ENCODE measurements around the gene MS4A15. TPM values are rescaled to one million over a fixed set of nuclear protein-coding genes. Genes with fewer than 3 reads are reported as not detected.

MS4A15 gene
- total and polyA plus RNA-seq, 10 of the 15 experiments (the other 5 are each of a cell fraction or from before 2014, with no cell fraction given) = 0.05 to 0.84 (median 0.45) TPM

DNA sequence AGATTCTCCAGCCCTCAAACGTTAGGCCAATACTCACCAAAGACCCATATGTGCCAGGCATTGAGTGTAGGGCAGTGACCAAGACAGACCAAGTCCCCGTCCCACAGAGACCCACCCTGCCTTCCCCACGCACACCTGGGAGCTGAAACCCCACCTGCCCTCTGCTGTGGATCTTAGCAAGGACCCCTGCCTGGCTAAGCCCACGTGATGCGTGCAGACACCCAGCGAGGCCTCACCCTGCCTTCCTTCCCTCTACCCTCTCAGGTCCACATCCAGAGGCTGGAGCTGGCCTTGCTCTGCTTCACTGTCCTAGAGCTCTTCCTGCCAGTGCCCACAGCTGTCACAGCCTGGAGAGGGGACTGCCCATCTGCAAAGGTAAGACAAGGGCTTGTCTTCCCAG, 38.6 kb downstream of the MS4A15 start:
- TF ChIP-seq STAT1 (conservative IDR thresholded peaks at IDR 0.05) = no peak
- TF ChIP-seq SREBF1 (IDR thresholded peaks at IDR 0.05; ENCODE audit: low read length) = no peak
- TF ChIP-seq CHD1 (IDR thresholded peaks at IDR 0.05; ENCODE audit: low read depth, low read length) = no peak
- Histone ChIP-seq H4K20me1 (ENCODE audit: control insufficient read depth, insufficient read depth) (no peaks in the 10 kb centered on the region), H3K4me2 (ENCODE audit: control insufficient read depth, insufficient read depth) (no peak overlapping the region), H3K79me2 (ENCODE audit: control insufficient read depth, insufficient read depth, low read length) (no peaks in the 10 kb centered on the region), H3K9ac (ENCODE audit: control insufficient read depth, insufficient read depth, low read length) (no peak overlapping the region), H3K9me3 (replicated peaks; ENCODE audit: control insufficient read depth, insufficient read depth, low read length) (no peaks in the 10 kb centered on the region; the same call in 2 of the 3 replicates), H3K4me3 (no peak overlapping the region), H3K4me1 (ENCODE audit: control insufficient read depth, insufficient read depth, low read length) (no peaks in the 10 kb centered on the region), H3K36me3 (ENCODE audit: control insufficient read depth in 2 of 2, insufficient read depth in 2 of 2, low read length in 1 of 2) (no peaks in the 10 kb centered on the region), H3K27me3 (replicated peaks in 1 of 2; ENCODE audit: control insufficient read depth in 2 of 2, insufficient read depth in 2 of 2, low read length in 1 of 2) (no peaks in the 10 kb centered on the region; a peak in 1 of 4 replicates), H3K27ac (ENCODE audit: control insufficient read depth, insufficient read depth) (no peak overlapping the region), H2AFZ (ENCODE audit: control insufficient read depth, low read depth, low read length) (no peak overlapping the region)
- intact Hi-C loops (cut with micrococcal nuclease; ENCODE audit: unreplicated experiment) (no loop called here), in situ Hi-C loops (cut with MboI) (no loop called here)
- CTCF ChIA-PET = interaction anchor here (0.5 kb wide), 1 partner anchor 20 kb away, joined by 3 read pairs; no protein-coding TSS in a partner anchor
- ATAC-seq (no peak), DNase-seq (ENCODE audit: low read depth, low spot score) (no peak), FAIRE-seq (no peak)
- SMC1A ChIA-PET (ENCODE audit: uncharacterized antibody, unreplicated experiment) = no interaction called here
- POLR2A ChIA-PET = interaction anchor here (0.6 kb wide), 1 partner anchor 596 kb away, joined by 3 read pairs; no protein-coding TSS in a partner anchor
- WGBS (ENCODE audit: insufficient coverage, insufficient replicate concordance, low lambda C conversion rate, missing lambda C conversion rate) = 16% methylated on average over 6 of the region's 6 CpGs
- no TSS peak for BruUV-seq (replicated peaks)
- RAD21 ChIA-PET (ENCODE audit: unreplicated experiment) = no interaction called here

DNA sequence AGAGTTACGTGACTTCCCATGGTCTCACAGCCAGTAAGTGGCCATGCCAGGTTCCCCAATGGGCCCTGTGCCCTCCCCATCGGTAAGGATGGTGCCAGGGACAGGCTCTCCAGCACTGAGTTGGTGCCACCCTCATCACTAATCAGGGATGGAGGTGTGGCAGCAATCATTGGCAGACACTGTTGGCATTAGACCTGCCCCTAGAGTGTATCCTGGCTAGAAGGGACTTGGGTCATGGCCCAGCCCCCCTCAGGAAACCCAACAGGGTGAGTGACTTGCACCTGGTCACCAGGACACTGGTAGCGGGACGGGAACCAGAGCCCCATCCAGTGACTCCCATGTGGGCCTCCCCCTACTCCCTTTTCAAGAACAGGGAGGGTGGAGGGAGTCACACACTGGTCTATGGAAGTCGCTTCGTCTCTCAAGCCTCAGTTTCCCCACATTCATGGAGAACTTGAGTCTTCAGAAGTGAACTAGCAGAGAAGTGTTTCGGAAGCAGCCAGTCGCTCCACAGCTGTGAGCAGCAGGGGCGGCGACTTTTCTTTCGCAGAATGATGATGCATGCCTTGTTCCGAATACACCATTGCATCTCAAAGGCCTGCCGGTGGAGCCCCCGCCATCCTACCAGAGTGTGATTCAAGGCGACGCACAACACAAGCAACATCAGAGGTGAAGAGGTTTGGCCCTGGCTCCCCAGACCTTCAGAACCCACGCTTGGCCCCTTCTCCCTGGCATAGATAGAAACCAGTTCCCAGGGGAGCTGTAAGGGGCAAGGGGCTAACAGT, 41.4 kb downstream of the MS4A15 start:
- BruUV-seq (replicated peaks) = no TSS peak
- Histone ChIP-seq H3K36me3 (ENCODE audit: control insufficient read depth in 2 of 2, insufficient read depth in 2 of 2, low read length in 1 of 2) (no peaks in the 10 kb centered on the region), H3K4me3 (no peak overlapping the region), H3K4me2 (ENCODE audit: control insufficient read depth, insufficient read depth) (no peak overlapping the region), H3K9ac (ENCODE audit: control insufficient read depth, insufficient read depth, low read length) (no peak overlapping the region), H3K27me3 (replicated peaks in 1 of 2; ENCODE audit: control insufficient read depth in 2 of 2, insufficient read depth in 2 of 2, low read length in 1 of 2) (no peaks in the 10 kb centered on the region; a peak in 1 of 4 replicates), H3K4me1 (ENCODE audit: control insufficient read depth, insufficient read depth, low read length) (no peaks in the 10 kb centered on the region), H3K79me2 (ENCODE audit: control insufficient read depth, insufficient read depth, low read length) (no peaks in the 10 kb centered on the region), H4K20me1 (ENCODE audit: control insufficient read depth, insufficient read depth) (no peaks in the 10 kb centered on the region), H2AFZ (ENCODE audit: control insufficient read depth, low read depth, low read length) (no peak overlapping the region), H3K27ac (ENCODE audit: control insufficient read depth, insufficient read depth) (no peak overlapping the region), H3K9me3 (replicated peaks; ENCODE audit: control insufficient read depth, insufficient read depth, low read length) (no peaks in the 10 kb centered on the region)
- intact Hi-C loops (cut with micrococcal nuclease; ENCODE audit: unreplicated experiment) (no loop called here), in situ Hi-C loops (cut with MboI) (no loop called here)
- POLR2A ChIA-PET = no interaction called here
- DNase-seq (ENCODE audit: low read depth, low spot score) (no peak), ATAC-seq (no peak), FAIRE-seq (no peak)
- SMC1A ChIA-PET (ENCODE audit: uncharacterized antibody, unreplicated experiment) = no interaction called here
- CTCF ChIA-PET = no interaction called here
- TF ChIP-seq SMAD5 (IDR thresholded peaks at IDR 0.05; ENCODE audit: low read depth) = no peak
- TF ChIP-seq HCFC1 (IDR thresholded peaks at IDR 0.05; ENCODE audit: low read length) = no peak
- TF ChIP-seq CHD1 (IDR thresholded peaks at IDR 0.05; ENCODE audit: low read depth, low read length) = no peak
- TF ChIP-seq ZNF274 (IDR thresholded peaks at IDR 0.05; ENCODE audit: insufficient read depth, insufficient read length) = no peak
- TF ChIP-seq, protein P1, sequence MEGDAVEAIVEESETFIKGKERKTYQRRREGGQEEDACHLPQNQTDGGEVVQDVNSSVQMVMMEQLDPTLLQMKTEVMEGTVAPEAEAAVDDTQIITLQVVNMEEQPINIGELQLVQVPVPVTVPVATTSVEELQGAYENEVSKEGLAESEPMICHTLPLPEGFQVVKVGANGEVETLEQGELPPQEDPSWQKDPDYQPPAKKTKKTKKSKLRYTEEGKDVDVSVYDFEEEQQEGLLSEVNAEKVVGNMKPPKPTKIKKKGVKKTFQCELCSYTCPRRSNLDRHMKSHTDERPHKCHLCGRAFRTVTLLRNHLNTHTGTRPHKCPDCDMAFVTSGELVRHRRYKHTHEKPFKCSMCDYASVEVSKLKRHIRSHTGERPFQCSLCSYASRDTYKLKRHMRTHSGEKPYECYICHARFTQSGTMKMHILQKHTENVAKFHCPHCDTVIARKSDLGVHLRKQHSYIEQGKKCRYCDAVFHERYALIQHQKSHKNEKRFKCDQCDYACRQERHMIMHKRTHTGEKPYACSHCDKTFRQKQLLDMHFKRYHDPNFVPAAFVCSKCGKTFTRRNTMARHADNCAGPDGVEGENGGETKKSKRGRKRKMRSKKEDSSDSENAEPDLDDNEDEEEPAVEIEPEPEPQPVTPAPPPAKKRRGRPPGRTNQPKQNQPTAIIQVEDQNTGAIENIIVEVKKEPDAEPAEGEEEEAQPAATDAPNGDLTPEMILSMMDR (IDR thresholded peaks at IDR 0.05 in 2 of 3, conservative IDR thresholded peaks at IDR 0.05 in 1 of 3; ENCODE audit: control insufficient read depth in 2 of 3, extremely low read depth in 1 of 3, insufficient read depth in 1 of 3, low read depth in 3 of 3, low read length in 3 of 3) = no peak
- TF ChIP-seq, protein P2, sequence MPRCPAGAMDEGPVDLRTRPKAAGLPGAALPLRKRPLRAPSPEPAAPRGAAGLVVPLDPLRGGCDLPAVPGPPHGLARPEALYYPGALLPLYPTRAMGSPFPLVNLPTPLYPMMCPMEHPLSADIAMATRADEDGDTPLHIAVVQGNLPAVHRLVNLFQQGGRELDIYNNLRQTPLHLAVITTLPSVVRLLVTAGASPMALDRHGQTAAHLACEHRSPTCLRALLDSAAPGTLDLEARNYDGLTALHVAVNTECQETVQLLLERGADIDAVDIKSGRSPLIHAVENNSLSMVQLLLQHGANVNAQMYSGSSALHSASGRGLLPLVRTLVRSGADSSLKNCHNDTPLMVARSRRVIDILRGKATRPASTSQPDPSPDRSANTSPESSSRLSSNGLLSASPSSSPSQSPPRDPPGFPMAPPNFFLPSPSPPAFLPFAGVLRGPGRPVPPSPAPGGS (IDR thresholded peaks at IDR 0.05; ENCODE audit: borderline replicate concordance, insufficient read depth, low read depth, low read length, poor library complexity, severe bottlenecking) = no peak
- no peak for TF ChIP-seq RAD51 (IDR thresholded peaks at IDR 0.05)
- no peak for TF ChIP-seq NR2C2 (IDR thresholded peaks at IDR 0.05; ENCODE audit: borderline replicate concordance, control insufficient read depth, insufficient read length, low read depth)
- RAD21 ChIA-PET (ENCODE audit: unreplicated experiment) = no interaction called here
- 46% methylated on average over 17 of the region's 17 CpGs for WGBS (ENCODE audit: insufficient coverage, insufficient replicate concordance, low lambda C conversion rate, missing lambda C conversion rate)

Data from GM12878 (cell line).